GM12801 (cell line): ENCODE measurements around the gene ENOX1.

ENCODE experiments used
- CTCF ChIP-seq: IDR thresholded peaks from one replicate; pipeline ENCODE4 v1.5.1; 2011; ENCODE audit warnings: control low read depth; ENCODE audit not compliant: insufficient read length; ENCODE audit errors: extremely low read depth

Gene ENOX1

DNA sequence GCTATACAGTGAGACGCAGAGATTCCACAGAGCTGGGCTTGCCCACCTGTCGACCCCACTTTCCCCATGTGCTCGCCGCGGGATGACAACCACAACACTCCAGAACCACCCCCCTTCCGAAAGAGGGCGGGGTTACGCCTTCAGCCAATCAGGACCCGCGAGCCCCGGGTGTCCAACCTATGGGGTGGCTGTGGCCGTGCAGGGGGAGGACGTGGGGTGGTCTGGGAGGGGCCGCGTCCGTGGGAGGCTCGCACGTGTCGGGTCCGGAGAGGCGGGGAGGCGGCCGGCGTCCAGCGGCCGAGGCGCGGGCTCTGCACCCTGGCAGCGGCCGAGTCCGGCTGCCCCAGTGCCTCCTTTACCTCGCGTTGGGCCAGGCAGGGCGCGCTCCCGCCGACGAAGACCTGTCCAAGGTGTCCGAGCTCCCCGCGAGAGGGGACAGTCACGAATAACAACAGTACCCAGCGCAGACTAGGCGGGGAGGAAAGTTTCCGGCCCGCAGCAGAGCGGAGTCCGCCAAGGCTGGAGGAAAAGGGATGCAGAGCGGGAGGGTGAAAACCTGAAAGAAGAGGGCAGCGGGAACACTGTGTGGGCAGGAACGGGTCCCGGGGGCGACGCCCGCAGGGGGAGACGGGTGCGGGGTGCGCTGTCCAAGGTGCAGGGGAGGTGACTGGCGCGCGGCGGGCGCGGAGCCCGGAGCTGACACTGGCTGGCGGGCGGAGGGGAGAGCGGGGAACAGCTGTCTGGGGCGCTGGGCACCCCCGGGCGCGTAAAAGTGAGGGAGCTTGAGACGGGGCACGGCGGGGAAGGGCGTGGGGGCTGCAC lies 911 bp downstream of the ENOX1 start:
- no peak for TF ChIP-seq CTCF

DNA sequence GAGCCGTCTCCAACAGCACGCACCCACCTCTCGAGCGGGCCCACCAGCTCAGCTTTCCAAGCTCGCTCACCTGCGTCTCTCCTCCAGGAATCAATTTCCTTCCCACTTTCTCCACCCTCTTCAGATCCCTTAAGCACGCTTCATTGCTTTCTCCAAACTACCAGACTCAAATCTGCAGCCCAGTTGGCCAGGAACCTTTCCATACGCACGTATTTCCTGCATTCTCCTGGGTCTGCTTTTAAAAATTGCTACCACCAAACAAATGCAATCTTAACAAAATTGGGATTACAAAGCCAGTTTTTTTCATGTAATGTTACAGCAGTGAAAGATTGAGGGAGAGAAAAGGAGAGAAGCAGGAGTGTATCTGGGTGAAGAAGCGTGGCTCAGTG lies 1.5 kb downstream of the ENOX1 start:
- TF ChIP-seq CTCF = no peak

DNA sequence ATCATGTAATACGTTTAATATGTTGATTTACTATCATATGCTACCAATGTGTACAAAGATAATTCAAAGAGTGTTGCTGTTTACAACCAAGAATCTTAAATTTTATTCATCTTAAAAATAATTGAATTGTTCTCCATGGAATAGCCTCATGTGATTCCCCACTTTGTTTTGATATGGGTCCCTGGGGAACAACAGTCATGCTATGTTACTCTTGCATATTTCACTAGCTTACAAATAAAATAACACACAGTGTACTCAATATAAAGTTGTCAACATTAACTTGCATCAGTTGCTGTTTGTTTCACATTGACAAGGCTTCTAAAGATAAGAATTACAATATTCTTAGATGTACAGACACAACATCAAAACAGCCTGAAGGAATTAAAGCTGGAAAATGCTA lies 2.3 kb downstream of the ENOX1 start:
- TF ChIP-seq CTCF = no peak

DNA sequence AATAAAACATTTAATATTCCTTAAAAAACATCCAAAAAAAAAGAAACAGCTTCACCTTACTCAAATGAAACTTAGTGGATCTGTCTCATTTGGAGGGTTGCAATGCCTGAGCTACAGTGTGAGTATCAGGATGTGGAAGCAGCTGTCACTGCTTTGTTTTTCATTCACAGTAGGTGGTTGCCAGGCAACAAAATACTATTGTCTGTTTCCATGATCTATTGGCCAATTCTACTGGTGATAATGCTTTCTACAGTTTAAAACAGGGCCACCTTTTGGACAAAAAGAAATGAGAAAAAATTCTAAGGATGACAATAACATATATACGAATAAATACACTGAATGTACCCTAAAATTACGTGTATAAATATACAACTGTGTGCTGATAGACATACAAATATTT lies 3.0 kb downstream of the ENOX1 start:
- TF ChIP-seq CTCF = no peak

- TF ChIP-seq CTCF = no peak
These were observed 4.1 kb downstream of the ENOX1 start for GRCh38 chr13:43782686-43783085.

DNA sequence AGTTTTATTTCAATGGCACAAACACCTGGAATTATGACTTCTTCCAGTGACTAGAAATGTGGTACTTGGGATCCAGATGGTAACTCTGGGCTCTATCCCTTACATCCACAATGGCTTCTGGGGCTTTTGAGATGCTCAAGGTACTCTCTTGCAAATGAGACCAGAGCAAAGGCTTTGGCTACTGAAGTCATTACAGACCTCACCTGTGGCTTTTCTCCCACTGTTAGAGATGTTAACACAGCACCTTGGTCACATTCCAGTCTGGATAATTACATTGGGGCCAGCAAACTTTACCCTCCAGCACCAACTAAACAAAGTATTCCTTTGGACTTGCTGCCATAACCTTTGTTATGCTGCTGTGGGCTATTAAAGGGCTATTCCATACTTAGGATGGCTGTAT lies 6.1 kb downstream of the ENOX1 start:
- no peak for TF ChIP-seq CTCF

GRCh38 chr13:43776501-43777079 lies 10.2 kb downstream of the ENOX1 start:
- no peak for TF ChIP-seq CTCF
